Endothelial cell of umbilical vein (primary cell): Measurements from ENCODE around the gene MYO7B. TPM values are rescaled to one million over a fixed set of nuclear protein-coding genes. Genes with fewer than 3 reads are reported as not detected.

Experiments used
- BruUV-seq: library from RNA; stranded (reverse); fragments of 400-500 nt; replicated peaks from 2 replicates; lab custom pipeline; 2021; lab: Mats Ljungman, UMichigan
- CTCF ChIA-PET: fragments of 300-600, 350-600 bp; sonication (Branson Sonifier 250); formaldehyde crosslinking; loops from one replicate; lab custom pipeline; 2021; ENCODE audit warnings: antibody characterized with exemption, inconsistent platforms; lab: Charles Lee
- POLR2A ChIA-PET: fragments of 300-600, 350-600 bp; sonication (Branson Sonifier 250); formaldehyde crosslinking; loops from one replicate; lab custom pipeline; 2021; ENCODE audit warnings: antibody characterized with exemption, inconsistent platforms; lab: Charles Lee
- DNase-seq: peaks from one replicate; pipeline ENCODE4 v3.0.0-alpha.2; 2011; ENCODE audit warnings: low read depth, low spot score
- FAIRE-seq: peaks from 2 replicates; lab custom pipeline; 2011; peaks lifted over from hg19 to GRCh38; lab: Jason Lieb, UNC
- H2AFZ ChIP-seq: 2 replicates; pipeline ENCODE4 v1.6.0; 2012; ENCODE audit warnings: low read depth, low read length, control low read depth, inconsistent platforms
- H3K27ac ChIP-seq: 2 replicates; pipeline ENCODE4 v1.5.1; 2011; ENCODE audit warnings: low read depth, mild to moderate bottlenecking, control low read depth, low read length, moderate library complexity; ENCODE audit not compliant: insufficient read depth
- H3K27me3 ChIP-seq, 2 experiments: 2 replicates each; pipeline versions ENCODE4 v1.6.0 to v1.6.1; 2011; ENCODE audit warnings: low read length in 2 of 2, mixed read lengths in 1 of 2; ENCODE audit not compliant: control insufficient read depth in 2 of 2, insufficient read depth in 2 of 2
- H3K36me3 ChIP-seq, 2 experiments: 2 replicates in 1 of 2; 3 replicates in 1 of 2; pipeline ENCODE4 v1.5.1; 2011; ENCODE audit warnings: low read length in 2 of 2, mild to moderate bottlenecking in 1 of 2, moderate library complexity in 1 of 2; ENCODE audit not compliant: control insufficient read depth in 2 of 2, insufficient read depth in 2 of 2; ENCODE audit errors: extremely low read depth in 1 of 2
- H3K4me1 ChIP-seq: 3 replicates; pipeline ENCODE4 v1.5.1; 2011; ENCODE audit warnings: mild to moderate bottlenecking, low read length; ENCODE audit not compliant: control insufficient read depth, insufficient read depth; ENCODE audit errors: extremely low read depth
- H3K4me2 ChIP-seq: 2 replicates; pipeline ENCODE4 v1.6.1; 2011; ENCODE audit warnings: low read length, control low read depth, mixed read lengths; ENCODE audit not compliant: insufficient read depth
- H3K4me3 ChIP-seq, 3 experiments: fragments of 200-600 bp in 1 of 3; sonication (generic), shearing (Covaris generic) in 1 of 3; replicated peaks in 1 of 3; 2 replicates each; pipeline ENCODE4 v1.5.1; 2011 to 2016; ENCODE audit warnings: control low read depth in 3 of 3, low read length in 3 of 3, mild to moderate bottlenecking in 2 of 3, inconsistent platforms in 1 of 3, low read depth in 1 of 3, moderate library complexity in 1 of 3; ENCODE audit not compliant: insufficient read depth in 1 of 3
- H3K79me2 ChIP-seq: 2 replicates; pipeline ENCODE4 v1.6.0; 2012; ENCODE audit warnings: low read length, inconsistent platforms; ENCODE audit not compliant: control insufficient read depth, insufficient read depth
- H3K9ac ChIP-seq: replicated peaks from 2 replicates; pipeline ENCODE3; 2011; ENCODE audit warnings: low read length, control low read depth; ENCODE audit not compliant: insufficient read depth; ENCODE audit errors: extremely low read depth
- H3K9me1 ChIP-seq: replicated peaks from 3 replicates; pipeline ENCODE4 v1.6.0; 2011; ENCODE audit warnings: mild to moderate bottlenecking, low read length; ENCODE audit not compliant: control insufficient read depth, insufficient read depth; ENCODE audit errors: extremely low read depth
- H3K9me3 ChIP-seq: replicated peaks from 2 replicates; pipeline ENCODE4 v1.5.1; 2012; ENCODE audit warnings: low read length, inconsistent platforms; ENCODE audit not compliant: control insufficient read depth, insufficient read depth
- H4K20me1 ChIP-seq: replicated peaks from 2 replicates; pipeline ENCODE3; 2011; ENCODE audit warnings: mild to moderate bottlenecking, low read length; ENCODE audit not compliant: control insufficient read depth, insufficient read depth; ENCODE audit errors: extremely low read depth
- EZH2 ChIP-seq: IDR thresholded peaks from 2 replicates; pipeline ENCODE4 v1.6.1; 2012; ENCODE audit warnings: borderline replicate concordance, low read depth, mild to moderate bottlenecking, moderate library complexity, low read length, inconsistent platforms; ENCODE audit not compliant: severe bottlenecking
- FOS ChIP-seq: IDR thresholded peaks from 2 replicates; pipeline ENCODE4 v1.6.1; 2011; ENCODE audit warnings: mild to moderate bottlenecking, low read length, moderate library complexity, borderline replicate concordance; ENCODE audit not compliant: insufficient read depth
- GATA2 ChIP-seq: IDR thresholded peaks from 2 replicates; pipeline ENCODE4 v1.7.0; 2011; ENCODE audit warnings: low read depth, mild to moderate bottlenecking, moderate library complexity, mixed read lengths, low read length; ENCODE audit not compliant: insufficient read length, insufficient read depth
- JUN ChIP-seq: IDR thresholded peaks from 2 replicates; pipeline ENCODE4 v1.6.1; 2011; ENCODE audit warnings: borderline replicate concordance, low read depth; ENCODE audit not compliant: insufficient read length, insufficient read depth
- MYC ChIP-seq: IDR thresholded peaks from one replicate; pipeline ENCODE4 v1.6.1; 2011; ENCODE audit warnings: mild to moderate bottlenecking, low read depth, low read length
- POLR2A ChIP-seq: IDR thresholded peaks from 2 replicates; pipeline ENCODE4 v1.6.1; 2012; ENCODE audit warnings: low read depth, mild to moderate bottlenecking, control low read depth, low read length
- POLR2AphosphoS5 ChIP-seq: IDR thresholded peaks from 2 replicates; pipeline ENCODE4 v1.6.1; 2012; ENCODE audit warnings: low read depth, mild to moderate bottlenecking, control low read depth, low read length, moderate library complexity; ENCODE audit not compliant: insufficient read depth
- dilution Hi-C: fragments of 300-500 bp; cut with MboI; formaldehyde crosslinking; loops from one replicate; pipeline ENCODE4 v1.15.0; 2019; ENCODE audit warnings: low sequenced_read_pairs; ENCODE audit not compliant: extremely low pct_ligation_motif_present
- intact Hi-C: fragments of 100-400 bp; cut with micrococcal nuclease; formaldehyde crosslinking; loops from one replicate; pipeline ENCODE4 v1.10.0; 2022
- polyA plus RNA-seq, 4 experiments: library from polyadenylated mRNA; depleted of rRNA in 3 of 4; stranded (reverse) in 3 of 4; unstranded in 1 of 4; fragments of >200 nt; gene quantifications; 2 replicates each; pipeline versions ENCODE4 v1.2.1 to v1.2.3, GENCODE V29; 2011 to 2012; ENCODE audit warnings: missing spikeins in 1 of 4
- total RNA-seq: library from RNA; stranded (reverse); gene quantifications from 2 replicates; pipeline ENCODE4 v1.2.3, GENCODE V29; 2021
- TF ChIP-seq, protein P1 (sequence below), 2 donors: IDR thresholded peaks; 1 replicate in 1 of 2; 2 replicates in 1 of 2; pipeline ENCODE4 v1.5.1; 2011; ENCODE audit warnings: low read length in 2 of 2, mild to moderate bottlenecking in 2 of 2, moderate library complexity in 2 of 2, control low read depth in 1 of 2, inconsistent platforms in 1 of 2, low read depth in 1 of 2; ENCODE audit not compliant: insufficient read depth in 1 of 2; ENCODE audit errors: extremely low read depth in 1 of 2
- TF ChIP-seq, protein P2 (sequence below): IDR thresholded peaks from 2 replicates; pipeline ENCODE4 v1.6.1; 2011; ENCODE audit not compliant: insufficient read depth, insufficient read length

Gene MYO7B
- total and polyA plus RNA-seq, 2 donors (not counting 3 experiments of a cell fraction or from before 2014, with no cell fraction given) = 0.17 TPM; not detected in 1

DNA sequence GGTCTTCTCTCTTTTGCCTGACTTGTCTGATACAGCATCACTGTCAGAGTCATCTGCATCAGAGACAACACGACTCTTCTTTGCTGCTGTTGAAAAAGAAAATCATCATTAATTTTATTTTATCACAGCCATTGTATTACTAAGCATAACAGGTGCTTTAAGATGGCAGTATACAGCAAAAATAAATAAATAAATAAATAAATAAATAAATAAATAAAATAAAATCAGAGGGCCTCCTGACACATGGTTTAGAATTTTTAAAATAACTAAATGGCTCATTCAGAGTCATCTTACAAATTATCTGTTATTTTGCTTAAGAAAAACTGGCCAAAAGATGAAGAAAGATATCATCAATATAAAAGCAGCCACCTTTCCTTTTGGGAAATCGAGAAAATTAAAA is 32.0 kb upstream of the MYO7B start:
- Histone ChIP-seq H3K79me2 (peaks cover 36% of the 10 kb centered on the region), H3K36me3 (peaks cover 11 to 26% of the 10 kb centered on the region in 2 experiments), H3K4me2 (no peak overlapping the region), H2AFZ (no peak overlapping the region), H4K20me1 (no peaks in the 10 kb centered on the region), H3K9me1 (no peaks in the 10 kb centered on the region), H3K27ac (no peak overlapping the region), H3K9ac (no peak overlapping the region), H3K9me3 (no peaks in the 10 kb centered on the region), H3K27me3 (no peaks in the 10 kb centered on the region), H3K4me3 (no peak overlapping the region), H3K4me1 (peaks cover 13% of the 10 kb centered on the region)
- FAIRE-seq (no peak), DNase-seq (no peak)
- TF ChIP-seq FOS (no peak), GATA2 (no peak), EZH2 (no peak), POLR2A (no peak), MYC (no peak), POLR2AphosphoS5 (no peak), JUN (no peak)
- TF ChIP-seq, protein P1, sequence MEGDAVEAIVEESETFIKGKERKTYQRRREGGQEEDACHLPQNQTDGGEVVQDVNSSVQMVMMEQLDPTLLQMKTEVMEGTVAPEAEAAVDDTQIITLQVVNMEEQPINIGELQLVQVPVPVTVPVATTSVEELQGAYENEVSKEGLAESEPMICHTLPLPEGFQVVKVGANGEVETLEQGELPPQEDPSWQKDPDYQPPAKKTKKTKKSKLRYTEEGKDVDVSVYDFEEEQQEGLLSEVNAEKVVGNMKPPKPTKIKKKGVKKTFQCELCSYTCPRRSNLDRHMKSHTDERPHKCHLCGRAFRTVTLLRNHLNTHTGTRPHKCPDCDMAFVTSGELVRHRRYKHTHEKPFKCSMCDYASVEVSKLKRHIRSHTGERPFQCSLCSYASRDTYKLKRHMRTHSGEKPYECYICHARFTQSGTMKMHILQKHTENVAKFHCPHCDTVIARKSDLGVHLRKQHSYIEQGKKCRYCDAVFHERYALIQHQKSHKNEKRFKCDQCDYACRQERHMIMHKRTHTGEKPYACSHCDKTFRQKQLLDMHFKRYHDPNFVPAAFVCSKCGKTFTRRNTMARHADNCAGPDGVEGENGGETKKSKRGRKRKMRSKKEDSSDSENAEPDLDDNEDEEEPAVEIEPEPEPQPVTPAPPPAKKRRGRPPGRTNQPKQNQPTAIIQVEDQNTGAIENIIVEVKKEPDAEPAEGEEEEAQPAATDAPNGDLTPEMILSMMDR (IDR thresholded peaks at IDR 0.05; ENCODE audit: extremely low read depth in 1 of 2, insufficient read depth in 1 of 2, low read depth in 1 of 2, low read length in 2 of 2) = no peak
- TF ChIP-seq, protein P2, sequence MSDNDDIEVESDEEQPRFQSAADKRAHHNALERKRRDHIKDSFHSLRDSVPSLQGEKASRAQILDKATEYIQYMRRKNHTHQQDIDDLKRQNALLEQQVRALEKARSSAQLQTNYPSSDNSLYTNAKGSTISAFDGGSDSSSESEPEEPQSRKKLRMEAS = no peak
- intact Hi-C loops = no loop called here
- dilution Hi-C loops = no loop called here
- ChIA-PET CTCF (interaction anchor here (1.7 kb wide), 1 partner anchor 192 kb away, joined by 5 read pairs; no protein-coding TSS in a partner anchor), POLR2A (no interaction called here)
- BruUV-seq = no TSS peak
